ENCODE measurements around the gene NTN3. TPM values are rescaled to one million over a fixed set of nuclear protein-coding genes. Genes with fewer than 3 reads are reported as not detected.

Gene NTN3
- total RNA-seq, 1 donor from 2014 or later: not detected

DNA sequence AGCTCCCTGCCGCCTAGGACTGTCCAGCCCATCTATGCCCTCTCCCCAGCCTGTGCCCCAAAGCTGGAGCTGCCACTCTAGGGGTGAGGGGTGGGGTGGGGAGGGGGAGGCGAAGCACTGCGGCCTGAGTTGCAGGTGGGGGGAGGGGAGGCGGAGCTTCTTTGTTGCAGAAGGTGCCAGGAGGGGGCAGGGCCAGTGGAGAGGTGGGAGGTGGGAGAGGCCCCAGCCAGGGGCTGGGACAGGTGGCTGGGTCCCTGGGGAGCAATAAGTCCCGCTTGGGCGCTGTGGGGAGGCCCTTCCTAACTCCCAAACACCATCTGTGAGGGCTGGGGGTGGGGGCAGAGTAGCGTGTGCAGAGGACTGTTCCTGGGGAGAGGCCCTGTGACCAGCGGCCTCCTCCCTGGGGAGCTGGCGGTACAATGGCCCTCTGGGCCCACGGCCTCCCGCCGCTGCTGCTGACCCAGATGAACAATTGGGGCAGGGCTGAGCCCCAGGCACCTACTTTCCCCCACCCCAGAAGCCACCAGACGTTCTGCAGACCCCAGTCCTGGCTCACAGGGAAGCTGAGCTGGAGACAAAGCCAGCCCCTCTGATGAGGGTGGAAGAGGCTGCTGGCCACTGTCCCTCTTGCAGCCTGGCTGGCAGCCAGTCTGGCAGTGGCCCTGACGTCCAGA, 2.2 kb upstream of the NTN3 start:
- H3K4me1 ChIP-seq: peaks cover 36% of the 10 kb centered on the region
- DNase-seq (no peak), ATAC-seq (no peak)
- no peak overlapping the region for H3K4me3 ChIP-seq
- no peaks in the 10 kb centered on the region for H3K9me3 ChIP-seq
- H3K27ac ChIP-seq: no peak overlapping the region
- no peak for TF ChIP-seq CTCF (IDR thresholded peaks at IDR 0.05)
- H3K27me3 ChIP-seq: peaks cover 45% of the 10 kb centered on the region
- intact Hi-C loops (cut with DNase I): no loop called here
- no peaks in the 10 kb centered on the region for H3K36me3 ChIP-seq

GRCh38 chr16:2469399-2470233, 1.5 kb upstream of the NTN3 start:
- DNase-seq (no peak), ATAC-seq (no peak)
- H3K36me3 ChIP-seq: no peaks in the 10 kb centered on the region
- H3K4me1 ChIP-seq: peaks cover 39% of the 10 kb centered on the region
- no peaks in the 10 kb centered on the region for H3K9me3 ChIP-seq
- peaks cover 45% of the 10 kb centered on the region for H3K27me3 ChIP-seq
- no peak for TF ChIP-seq CTCF (IDR thresholded peaks at IDR 0.05)
- no peak overlapping the region for H3K27ac ChIP-seq
- no peak overlapping the region for H3K4me3 ChIP-seq
- intact Hi-C loops (cut with DNase I): no loop called here

DNA sequence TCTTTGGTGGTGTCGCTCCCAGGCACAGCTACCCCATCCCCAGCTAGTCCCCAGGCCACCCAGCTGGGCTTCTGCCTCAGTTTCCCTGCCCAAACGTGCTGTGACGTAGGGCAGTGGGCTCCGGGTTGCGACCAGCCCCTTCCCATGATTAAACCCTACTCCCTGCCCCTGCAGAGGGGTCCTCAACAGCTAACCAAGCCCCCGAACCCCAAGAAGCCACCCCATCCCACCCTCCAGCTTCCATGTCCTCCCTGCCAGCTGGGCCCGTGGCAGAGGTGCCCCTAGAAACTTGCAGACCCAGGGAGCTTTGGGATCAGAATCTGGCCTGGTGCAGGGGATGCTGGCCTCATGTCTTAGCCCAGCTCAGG, 879 bp upstream of the NTN3 start:
- H3K27me3 ChIP-seq: peaks cover 45% of the 10 kb centered on the region
- ATAC-seq (no peak), DNase-seq (no peak)
- no peaks in the 10 kb centered on the region for H3K36me3 ChIP-seq
- H3K9me3 ChIP-seq: no peaks in the 10 kb centered on the region
- no peak for TF ChIP-seq CTCF (IDR thresholded peaks at IDR 0.05)
- H3K4me1 ChIP-seq: peaks cover 39% of the 10 kb centered on the region
- intact Hi-C loops (cut with DNase I): no loop called here
- H3K4me3 ChIP-seq: no peak overlapping the region
- no peak overlapping the region for H3K27ac ChIP-seq

GRCh38 chr16:2470603-2471015, 488 bp upstream of the NTN3 start:
- Histone ChIP-seq H3K9me3 (no peaks in the 10 kb centered on the region), H3K4me1 (peaks cover 42% of the 10 kb centered on the region), H3K4me3 (no peak overlapping the region), H3K27ac (no peak overlapping the region), H3K36me3 (no peaks in the 10 kb centered on the region), H3K27me3 (peaks cover 45% of the 10 kb centered on the region)
- intact Hi-C loops (cut with DNase I): no loop called here
- no peak for TF ChIP-seq CTCF (IDR thresholded peaks at IDR 0.05)
- DNase-seq (no peak), ATAC-seq (no peak)

GRCh38 chr16:2471653-2472487, 773 bp downstream of the NTN3 start:
- peaks cover 47% of the 10 kb centered on the region for H3K4me1 ChIP-seq
- H3K9me3 ChIP-seq: no peaks in the 10 kb centered on the region
- DNase-seq (no peak), ATAC-seq (no peak)
- H3K36me3 ChIP-seq: no peaks in the 10 kb centered on the region
- H3K27me3 ChIP-seq: peaks cover 45% of the 10 kb centered on the region
- no peak for TF ChIP-seq CTCF (IDR thresholded peaks at IDR 0.05)
- intact Hi-C loops (cut with DNase I): no loop called here
- H3K27ac ChIP-seq: no peak overlapping the region
- H3K4me3 ChIP-seq: no peak overlapping the region
